HepG2 (cell line): ENCODE results near the gene ADAMTS14. TPM values are rescaled to one million over a fixed set of nuclear protein-coding genes. Genes with fewer than 3 reads are reported as not detected.

Source experiments
- ATAC-seq: fragments of 200-7000 bp; cut with Tn5 transposase; 3 replicates; pipeline ENCODE4 v1.9.1; 2020; ENCODE audit warnings: mild to moderate bottlenecking, moderate library complexity
- BruUV-seq: library from RNA; stranded (reverse); fragments of 400-500 nt; replicated peaks from 2 replicates; lab custom pipeline; 2021; lab: Mats Ljungman, UMichigan
- CTCF ChIA-PET: fragments of 300-600 bp; formaldehyde crosslinking; extraction: SDS; loops from one replicate; lab custom pipeline; 2021; ENCODE audit warnings: low total read pairs, inconsistent platforms, low intra/inter-chr PET ratio; lab: Yijun Ruan, JAX
- POLR2A ChIA-PET: fragments of 350-600 bp; sonication (Branson Sonifier 250); formaldehyde crosslinking; loops from one replicate; lab custom pipeline; 2020; ENCODE audit warnings: antibody characterized with exemption, inconsistent platforms; lab: Yijun Ruan, JAX
- DNase-seq: peaks from one replicate; pipeline ENCODE4 v3.0.0-alpha.2; 2015; ENCODE audit warnings: low spot score
- FAIRE-seq: peaks from 3 replicates; lab custom pipeline; 2011; peaks lifted over from hg19 to GRCh38; lab: Jason Lieb, UNC
- H2AFZ ChIP-seq: one replicate; pipeline ENCODE4 v1.6.1; 2011; ENCODE audit warnings: low read length, inconsistent platforms
- H3K27ac ChIP-seq: fragments of 300-600 bp; 3 replicates; pipeline ENCODE4 v1.8.0; 2011; ENCODE audit warnings: mixed run types, mild to moderate bottlenecking, mixed read lengths, low read length, inconsistent platforms; ENCODE audit not compliant: insufficient read depth; ENCODE audit errors: extremely low read length
- H3K27me3 ChIP-seq, 2 experiments: fragments of 200-600 bp in 1 of 2; 2 replicates in 1 of 2; 3 replicates in 1 of 2; pipeline versions ENCODE4 v1.6.0 to v1.8.0; 2011; ENCODE audit warnings: low read length in 2 of 2, mild to moderate bottlenecking in 2 of 2, moderate library complexity in 2 of 2, inconsistent platforms in 1 of 2; ENCODE audit not compliant: insufficient read depth in 2 of 2, control insufficient read depth in 1 of 2
- H3K36me3 ChIP-seq, 2 experiments: fragments of 200-600 bp in 1 of 2; replicated peaks in 1 of 2; 2 replicates in 1 of 2; 3 replicates in 1 of 2; pipeline versions ENCODE4 v1.5.1 to v1.8.0; 2011; ENCODE audit warnings: low read length in 2 of 2, inconsistent platforms in 1 of 2; ENCODE audit not compliant: insufficient read depth in 2 of 2, control insufficient read depth in 1 of 2
- H3K4me1 ChIP-seq: 2 replicates; pipeline ENCODE4 v1.5.1; 2012; ENCODE audit warnings: low read length, inconsistent platforms; ENCODE audit not compliant: insufficient read depth
- H3K4me2 ChIP-seq: 2 replicates; pipeline ENCODE4 v1.6.0; 2011; ENCODE audit warnings: low read depth, low read length, inconsistent platforms
- H3K4me3 ChIP-seq, 3 experiments: fragments of 200-600 bp in 1 of 3; sonication (generic), shearing (Covaris generic) in 1 of 3; replicated peaks in 1 of 3; 2 replicates each; pipeline ENCODE4 v1.5.1; 2011 to 2016; ENCODE audit warnings: low read length in 3 of 3, inconsistent platforms in 2 of 3, low read depth in 2 of 3, mild to moderate bottlenecking in 2 of 3, control low read depth in 1 of 3, mixed read lengths in 1 of 3; ENCODE audit not compliant: insufficient read depth in 1 of 3
- H3K79me2 ChIP-seq: one replicate; pipeline ENCODE4 v1.6.1; 2011; ENCODE audit warnings: low read length, inconsistent platforms; ENCODE audit not compliant: insufficient read depth
- H3K9ac ChIP-seq: 2 replicates; pipeline ENCODE4 v1.6.0; 2011; ENCODE audit warnings: mild to moderate bottlenecking, low read depth, low read length, inconsistent platforms; ENCODE audit not compliant: insufficient read depth
- H3K9me3 ChIP-seq: 2 replicates; pipeline ENCODE4 v1.5.1; 2012; ENCODE audit warnings: mild to moderate bottlenecking, low read length
- H4K20me1 ChIP-seq: 2 replicates; pipeline ENCODE4 v1.6.0; 2011; ENCODE audit warnings: inconsistent platforms, mild to moderate bottlenecking, low read length, moderate library complexity; ENCODE audit not compliant: insufficient read depth
- MATR3 ChIP-seq: sonication (generic); formaldehyde crosslinking; IDR thresholded peaks from 2 replicates; pipeline ENCODE4 v1.4.0; 2020; ENCODE audit warnings: missing genetic modification reagents
- MED1 ChIP-seq: sonication (generic); formaldehyde crosslinking; IDR thresholded peaks from 2 replicates; pipeline ENCODE4 v1.4.0; 2020; ENCODE audit warnings: missing genetic modification reagents
- MED8 ChIP-seq: sonication (generic); formaldehyde crosslinking; IDR thresholded peaks from 2 replicates; pipeline ENCODE4 v1.8.1; 2023; ENCODE audit warnings: mild to moderate bottlenecking, missing genetic modification reagents; ENCODE audit not compliant: insufficient replicate concordance
- NFIC ChIP-seq: IDR thresholded peaks from 2 replicates; pipeline ENCODE4 v1.6.1; 2012; ENCODE audit warnings: mild to moderate bottlenecking, low read length, inconsistent platforms
- SALL2 ChIP-seq: sonication (generic); formaldehyde crosslinking; IDR thresholded peaks from 2 replicates; pipeline ENCODE4 v1.8.1; 2023; ENCODE audit warnings: mild to moderate bottlenecking, missing genetic modification reagents, inconsistent platforms
- U2AF2 ChIP-seq: fragments of 200-400 bp; formaldehyde crosslinking; IDR thresholded peaks from 2 replicates; pipeline ENCODE4 v1.6.1; 2017; ENCODE audit warnings: low read depth, mild to moderate bottlenecking, low read length
- ZFY ChIP-seq: sonication (generic); formaldehyde crosslinking; IDR thresholded peaks from 2 replicates; pipeline ENCODE4 v1.4.0; 2020; ENCODE audit warnings: missing genetic modification reagents
- ZNF207 ChIP-seq: fragments of 450-650 bp; IDR thresholded peaks from 2 replicates; pipeline ENCODE4 v1.6.1; 2016; ENCODE audit warnings: antibody characterized with exemption, borderline replicate concordance
- ZNF629 ChIP-seq: sonication (generic); formaldehyde crosslinking; conservative IDR thresholded peaks from 2 replicates; pipeline ENCODE4 v1.5.0; 2020; ENCODE audit warnings: missing genetic modification reagents
- WGBS: methylation state at CpG from one replicate; pipeline ENCODE4 v1.1.6; 2017; ENCODE audit warnings: low lambda C conversion rate; 5-methylcytosine and 5-hydroxymethylcytosine counted together
- in situ Hi-C: cut with HindIII; loops from 2 replicates; pipeline ENCODE4 v1.10.0; 2017; ENCODE audit warnings: low pct_unique_long_range_greater_than_20kb; ENCODE audit not compliant: extremely low pct_ligation_motif_present
- intact Hi-C: fragments of 100-400 bp; cut with micrococcal nuclease; formaldehyde crosslinking; loops from one replicate; pipeline ENCODE4 v1.10.0; 2022; ENCODE audit not compliant: unreplicated experiment
- polyA plus RNA-seq, 8 experiments: library from polyadenylated mRNA; depleted of rRNA in 3 of 8; stranded (reverse) in 7 of 8; unstranded in 1 of 8; fragments of >200 nt; fragmentation: Illumina TruSeq in 4 of 8; extraction: Trizol in 4 of 8; gene quantifications; 2 replicates each; pipeline versions ENCODE4 v1.2.1 to v1.2.3, GENCODE V29; 2011 to 2016; ENCODE audit warnings: low read depth in 4 of 8, missing spikeins in 1 of 8, mixed read lengths in 1 of 8; ENCODE audit not compliant: insufficient read depth in 1 of 8
- total RNA-seq, 5 experiments: library from RNA; depleted of rRNA; stranded (reverse); fragments of >200 nt; fragmentation: Illumina TruSeq; extraction: Trizol; gene quantifications; 2 replicates each; pipeline ENCODE4 v1.2.3, GENCODE V29; 2016; ENCODE audit warnings: low read depth in 1 of 5
- TF ChIP-seq, protein P1 (sequence below): sonication (generic); formaldehyde crosslinking; IDR thresholded peaks from 2 replicates; pipeline ENCODE4 v1.8.0; 2022; ENCODE audit warnings: mild to moderate bottlenecking, missing genetic modification reagents, borderline replicate concordance

Gene ADAMTS14
- total and polyA plus RNA-seq, 2 of the 13 experiments (the other 11 are each of a cell fraction or from before 2014, with no cell fraction given): 0.04 to 0.07 TPM

GRCh38 chr10:70671619-70672164 is 614 bp upstream of the ADAMTS14 start:
- Histone ChIP-seq H4K20me1 (no peaks in the 10 kb centered on the region), H3K9ac (no peak overlapping the region), H3K4me1 (no peaks in the 10 kb centered on the region), H2AFZ (no peak overlapping the region), H3K9me3 (no peaks in the 10 kb centered on the region), H3K27me3 (peaks cover 2 to 21% of the 10 kb centered on the region in 2 experiments), H3K79me2 (no peaks in the 10 kb centered on the region), H3K27ac (no peak overlapping the region), H3K36me3 (no peaks in the 10 kb centered on the region), H3K4me3 (no peak overlapping the region), H3K4me2 (peak overlapping the region; percentile 42)
- FAIRE-seq: no peak
- POLR2A ChIA-PET: no interaction called here
- TF ChIP-seq ZNF629 (CRISPR knock-in tag) (peak; percentile 87), ZNF207 (no peak)
- WGBS: 8% methylated on average over 5 of the region's 5 CpGs
- CTCF ChIA-PET: no interaction called here
- no TSS peak for BruUV-seq
- intact Hi-C loops (loop anchor here (10.0 kb wide), 1 partner anchor 117 kb away; no protein-coding TSS in a partner anchor), in situ Hi-C loops (no loop called here)
- ATAC-seq: no peak
- DNase-seq: no peak

GRCh38 chr10:70673043-70673928 is 980 bp downstream of the ADAMTS14 start:
- intact Hi-C loops: loop anchor here (10.0 kb wide), 1 partner anchor 118 kb away; no protein-coding TSS in a partner anchor
- H3K4me2 ChIP-seq: no peak overlapping the region
- CTCF ChIA-PET: no interaction called here
- ATAC-seq: no peak
- 25% methylated on average over 11 of the region's 14 CpGs for WGBS
- H3K4me3 ChIP-seq: no peak overlapping the region
- POLR2A ChIA-PET: no interaction called here
- H3K9ac ChIP-seq: no peak overlapping the region
- no peak for DNase-seq
- no peaks in the 10 kb centered on the region for H3K9me3 ChIP-seq
- H3K79me2 ChIP-seq: no peaks in the 10 kb centered on the region
- H3K27me3 ChIP-seq: peaks cover 2 to 21% of the 10 kb centered on the region in 2 experiments
- FAIRE-seq: no peak
- no peak overlapping the region for H3K27ac ChIP-seq
- TF ChIP-seq SALL2 (CRISPR knock-in tag) (no peak), MED8 (no peak), ZFY (CRISPR knock-in tag) (no peak), U2AF2 (no peak), MED1 (CRISPR knock-in tag) (no peak), NFIC (no peak), MATR3 (no peak)
- TF ChIP-seq, protein P1, sequence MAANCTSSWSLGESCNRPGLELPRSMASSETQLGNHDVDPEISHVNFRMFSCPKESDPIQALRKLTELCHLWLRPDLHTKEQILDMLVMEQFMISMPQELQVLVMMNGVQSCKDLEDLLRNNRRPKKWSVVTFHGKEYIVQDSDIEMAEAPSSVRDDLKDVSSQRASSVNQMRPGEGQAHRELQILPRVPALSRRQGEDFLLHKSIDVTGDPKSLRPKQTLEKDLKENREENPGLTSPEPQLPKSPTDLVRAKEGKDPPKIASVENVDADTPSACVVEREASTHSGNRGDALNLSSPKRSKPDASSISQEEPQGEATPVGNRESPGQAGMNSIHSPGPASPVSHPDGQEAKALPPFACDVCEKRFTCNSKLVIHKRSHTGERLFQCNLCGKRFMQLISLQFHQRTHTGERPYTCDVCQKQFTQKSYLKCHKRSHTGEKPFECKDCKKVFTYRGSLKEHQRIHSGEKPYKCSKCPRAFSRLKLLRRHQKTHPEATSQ (CRISPR knock-in tag): no peak
- TF ChIP-seq, all 625 proteins: peak for 0
- Histone ChIP-seq H4K20me1 (no peaks in the 10 kb centered on the region), H2AFZ (no peak overlapping the region), H3K4me1 (peaks cover 11% of the 10 kb centered on the region), H3K36me3 (no peaks in the 10 kb centered on the region)
- BruUV-seq: no TSS peak
- in situ Hi-C loops: no loop called here
